ENCODE data around the gene AGXT2.
"Not testable (repeated sequence)": the region's sequence is repeated elsewhere in the genome, so short reads cannot be mapped to it uniquely, and the experiment has no call there.

AGXT2 gene

DNA sequence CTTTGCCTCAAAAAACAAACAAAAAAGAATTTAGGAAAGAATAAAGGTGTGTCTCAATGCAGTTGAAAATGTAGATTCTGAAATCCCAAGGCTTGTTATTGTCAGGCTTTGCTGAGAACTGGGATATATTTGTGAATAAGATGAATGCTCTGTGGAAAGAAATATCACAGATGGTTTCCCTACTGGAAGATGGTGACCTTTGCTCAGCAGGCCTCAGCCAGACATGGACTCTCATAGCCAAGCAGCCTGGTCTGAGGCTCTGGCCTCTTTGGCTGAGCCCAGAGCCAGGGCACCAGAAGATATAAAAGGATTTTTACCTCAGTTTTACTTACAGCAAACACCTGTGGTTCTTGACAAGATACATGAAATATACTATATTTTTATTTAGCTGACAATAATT lies 37.1 kb downstream of the AGXT2 start:
- DNase-seq, result no peak

DNA sequence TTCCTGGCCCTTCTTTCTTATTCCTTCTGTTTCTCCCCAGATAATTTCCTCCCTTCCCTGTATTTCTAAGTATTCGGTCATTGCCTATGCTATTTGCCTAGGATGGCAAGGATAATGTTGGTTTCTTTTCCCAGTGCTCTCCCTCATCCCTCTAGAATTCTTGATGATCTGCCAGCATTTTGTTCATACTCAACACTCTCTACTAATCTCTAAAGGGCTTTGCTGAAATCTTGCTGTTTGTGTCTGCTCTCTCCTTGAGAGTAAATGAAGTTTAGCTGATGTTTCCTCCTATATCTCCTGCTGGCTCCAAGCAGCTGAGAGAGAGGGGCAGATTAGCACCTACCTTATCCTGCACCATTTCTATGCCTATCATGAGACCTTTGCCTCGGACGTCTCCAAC lies 38.1 kb downstream of the AGXT2 start:
- DNase-seq, result no peak

DNA sequence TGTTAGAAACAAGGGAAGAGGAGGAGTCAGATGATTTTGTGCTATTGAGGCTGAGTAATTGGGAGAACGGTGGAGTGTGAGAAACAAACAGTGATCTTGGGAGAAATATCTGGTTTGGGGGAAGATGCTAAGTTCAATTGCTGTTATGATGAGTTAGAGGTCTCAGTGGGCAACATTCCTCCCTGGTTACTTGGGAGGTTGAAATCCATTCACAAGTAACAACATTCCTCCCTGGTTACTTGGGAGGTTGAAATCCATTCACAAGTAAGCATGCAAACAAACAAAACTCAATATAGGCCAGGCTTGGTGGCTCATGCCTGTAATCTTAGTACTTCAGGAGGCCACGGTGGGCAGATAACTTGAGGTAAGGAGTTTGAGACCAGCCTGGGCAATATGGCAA lies 38.7 kb downstream of the AGXT2 start:
- DNase-seq, result no peak

DNA sequence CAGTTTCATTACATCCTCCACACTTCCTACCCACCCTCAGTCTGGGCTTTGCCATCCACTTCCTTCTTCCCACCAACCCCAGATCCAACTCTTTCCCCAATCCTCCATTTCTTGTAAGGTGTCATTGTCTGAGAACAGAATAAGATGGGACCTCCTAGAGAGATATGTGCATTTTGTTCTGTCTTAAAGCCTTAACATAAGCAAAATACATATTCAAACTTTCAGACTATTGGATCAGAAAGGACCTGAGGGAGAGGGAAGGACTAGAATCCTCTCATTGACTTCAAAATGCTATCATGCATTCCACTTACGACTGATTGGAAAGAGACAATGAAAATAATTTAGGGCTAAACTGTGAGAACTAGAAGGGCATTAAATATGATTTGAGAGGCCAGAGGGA lies 43.0 kb downstream of the AGXT2 start:
- DNase-seq, result no peak

DNA sequence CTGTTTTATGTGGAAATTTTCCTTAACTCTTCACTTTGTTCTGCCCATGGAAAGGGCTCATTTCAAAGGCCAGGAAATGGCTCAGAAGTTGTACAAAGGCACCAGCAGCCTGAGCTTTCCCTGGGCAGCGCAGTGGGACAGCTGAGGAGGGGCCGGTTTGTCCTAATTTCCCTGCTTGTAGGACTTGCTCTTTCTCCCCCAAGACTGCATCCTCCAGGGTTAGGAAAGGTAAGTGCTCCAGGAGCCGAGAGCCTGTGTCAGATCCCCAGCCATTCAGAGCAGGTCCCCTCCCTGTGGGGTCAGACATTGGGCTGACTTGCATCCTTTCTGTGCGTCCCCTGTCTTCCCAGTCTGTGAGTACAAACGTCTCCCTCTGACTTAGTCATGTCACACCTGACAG lies 43.5 kb downstream of the AGXT2 start:
- no peak for DNase-seq

DNA sequence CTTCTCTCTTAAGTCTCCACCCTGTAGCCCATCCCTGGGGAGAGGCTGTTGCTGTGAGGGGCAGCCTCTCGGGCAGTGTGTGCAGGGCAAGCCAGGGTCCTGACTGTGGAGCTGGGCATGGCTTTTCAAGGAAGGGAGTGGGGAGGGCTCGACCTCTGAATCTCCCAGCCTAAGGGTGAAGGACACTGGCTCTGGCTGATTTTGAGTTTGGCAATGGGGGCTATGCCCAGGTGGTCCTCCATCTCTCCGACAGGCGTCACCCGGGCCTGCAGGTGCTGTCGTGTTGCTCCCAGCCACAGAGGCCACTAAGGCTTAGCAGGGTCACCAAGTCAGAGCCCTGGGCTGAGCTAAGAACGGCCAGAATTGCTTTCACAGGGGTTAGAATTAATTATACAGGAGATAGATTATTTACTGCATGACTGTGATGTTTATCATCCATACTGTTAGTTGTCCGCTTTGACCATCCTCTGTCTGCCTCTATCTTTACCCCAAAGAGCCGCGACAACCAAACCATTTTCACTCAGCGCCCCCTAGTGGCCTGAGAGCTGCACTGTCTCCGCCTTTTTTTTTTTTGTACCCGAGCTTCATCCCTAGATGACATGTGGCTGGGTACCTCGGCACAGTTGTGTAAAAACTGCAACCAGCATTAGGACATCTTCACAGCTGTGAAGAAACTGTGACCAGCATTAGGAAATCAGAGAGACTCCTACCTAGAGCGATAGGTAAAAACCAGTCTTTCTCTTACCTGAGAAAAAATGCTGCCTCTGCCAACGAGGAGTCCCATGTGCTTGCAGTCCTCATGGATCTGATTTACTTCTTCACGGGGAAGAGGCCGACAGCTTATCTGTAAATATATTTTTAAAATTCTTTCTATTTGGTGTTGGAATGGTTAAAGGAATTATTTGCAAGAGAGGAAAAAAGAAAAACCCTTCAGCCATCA lies 44.5 kb downstream of the AGXT2 start:
- DNase-seq, result peak; percentile 34 to 36

DNA sequence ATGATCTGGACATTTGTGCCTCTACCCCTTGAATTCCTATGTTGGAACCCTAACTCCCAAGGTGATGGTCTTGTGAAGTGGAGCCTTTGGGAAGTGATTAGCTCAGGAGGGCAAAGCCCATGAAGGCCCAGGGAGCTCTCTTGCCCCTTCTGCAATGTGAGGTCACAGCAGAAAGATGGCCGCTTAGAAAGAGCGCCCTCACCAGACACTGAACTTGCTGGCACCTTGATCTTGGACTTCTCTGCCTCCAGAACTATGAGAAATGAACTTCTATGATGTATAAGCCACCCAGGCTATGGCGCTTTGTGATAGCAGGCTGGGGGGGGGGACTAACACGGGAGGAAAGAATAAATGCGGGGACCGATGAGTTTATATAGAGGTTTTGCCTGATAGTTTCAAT lies 45.3 kb downstream of the AGXT2 start:
- no peak for DNase-seq

DNA sequence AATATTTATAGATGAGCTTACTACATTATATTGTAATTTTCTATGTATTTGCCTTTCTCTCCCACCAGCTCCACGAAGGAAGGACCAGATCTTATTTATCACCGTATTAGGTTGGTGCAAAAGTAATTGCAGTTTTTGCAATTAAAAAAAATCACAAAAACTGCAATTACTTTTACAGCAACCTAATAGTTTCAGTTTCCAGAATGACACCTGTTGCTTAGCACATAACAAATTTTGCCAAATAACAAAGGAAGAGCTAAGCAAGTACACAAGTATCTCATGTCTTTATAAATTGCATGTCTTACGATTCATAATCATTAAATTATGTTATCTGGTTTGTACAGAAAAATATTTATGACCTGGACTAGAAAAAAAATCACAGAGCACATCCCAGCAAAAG lies 45.9 kb downstream of the AGXT2 start:
- DNase-seq, result no peak

DNA sequence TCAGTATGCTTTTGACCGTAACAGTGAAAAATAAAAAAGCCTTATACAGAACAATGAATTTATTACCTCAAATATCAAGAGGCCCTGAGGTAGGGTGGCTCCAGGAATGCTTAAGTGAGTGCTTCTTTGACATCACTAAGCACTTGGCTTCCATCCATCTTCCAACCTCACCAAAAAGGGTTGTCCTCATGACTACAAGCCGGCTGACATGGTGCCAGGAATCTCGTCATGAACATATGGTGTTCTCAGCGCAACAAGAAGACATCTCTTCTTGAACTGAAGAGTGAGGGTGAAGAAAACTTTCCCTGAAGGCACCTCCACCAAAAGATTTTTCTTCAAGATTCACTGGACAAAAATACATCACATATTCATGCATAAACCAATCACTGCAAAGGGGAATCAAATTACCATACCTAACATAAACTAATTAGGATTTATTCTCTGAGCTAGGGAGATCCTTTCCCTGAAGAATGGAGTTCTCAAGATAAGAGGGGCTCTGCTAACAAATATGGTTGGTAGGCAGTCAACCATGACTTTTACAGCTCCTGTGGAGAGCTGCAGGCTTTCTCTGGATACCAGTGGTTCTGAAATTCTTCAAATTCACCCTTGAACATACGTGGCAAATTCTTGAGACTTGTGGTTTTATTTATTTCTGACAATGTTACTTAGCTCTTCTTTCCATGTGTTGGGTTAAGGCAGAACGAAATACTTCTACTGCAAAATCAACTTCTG lies 49.5 kb downstream of the AGXT2 start:
- no peak for DNase-seq

DNA sequence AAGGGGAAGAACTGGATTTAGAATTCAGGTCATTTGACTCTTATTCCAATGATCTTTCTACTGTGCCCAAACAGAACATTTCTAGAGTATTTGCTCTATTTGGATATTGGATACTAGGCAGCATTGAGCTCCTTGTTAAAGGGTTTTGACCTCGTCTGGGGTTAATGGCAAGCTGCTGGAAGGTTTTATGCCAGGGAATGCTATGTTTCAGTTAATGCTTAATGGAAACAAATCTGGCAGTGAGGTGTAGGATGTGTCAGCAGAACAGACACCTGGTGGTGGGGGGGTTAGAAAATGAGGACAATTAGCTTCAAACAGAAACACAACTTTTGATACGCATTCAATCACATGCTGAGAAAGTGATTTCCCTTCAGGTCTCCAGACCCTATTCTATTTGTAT lies 51.5 kb downstream of the AGXT2 start:
- no peak for DNase-seq

DNA sequence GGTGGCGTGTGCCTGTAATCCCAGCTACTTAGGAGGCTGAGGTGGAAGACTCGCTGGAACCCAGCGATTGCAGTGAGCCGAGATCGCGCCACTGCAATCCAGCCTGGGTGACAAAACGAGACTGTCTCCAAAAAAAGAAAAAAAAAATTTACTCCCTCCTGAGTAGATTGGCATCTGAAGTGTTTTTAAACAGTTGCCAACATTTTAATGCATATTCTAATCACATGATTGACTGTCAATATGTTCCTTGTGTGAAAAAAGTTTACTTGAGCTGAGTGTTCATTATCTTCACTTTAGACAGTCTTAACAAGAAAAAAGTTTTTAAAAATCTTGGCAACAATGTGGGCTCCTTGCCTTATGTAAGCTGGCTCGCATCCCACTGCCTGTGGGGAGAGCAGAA lies 53.8 kb downstream of the AGXT2 start:
- no peak for DNase-seq

DNA sequence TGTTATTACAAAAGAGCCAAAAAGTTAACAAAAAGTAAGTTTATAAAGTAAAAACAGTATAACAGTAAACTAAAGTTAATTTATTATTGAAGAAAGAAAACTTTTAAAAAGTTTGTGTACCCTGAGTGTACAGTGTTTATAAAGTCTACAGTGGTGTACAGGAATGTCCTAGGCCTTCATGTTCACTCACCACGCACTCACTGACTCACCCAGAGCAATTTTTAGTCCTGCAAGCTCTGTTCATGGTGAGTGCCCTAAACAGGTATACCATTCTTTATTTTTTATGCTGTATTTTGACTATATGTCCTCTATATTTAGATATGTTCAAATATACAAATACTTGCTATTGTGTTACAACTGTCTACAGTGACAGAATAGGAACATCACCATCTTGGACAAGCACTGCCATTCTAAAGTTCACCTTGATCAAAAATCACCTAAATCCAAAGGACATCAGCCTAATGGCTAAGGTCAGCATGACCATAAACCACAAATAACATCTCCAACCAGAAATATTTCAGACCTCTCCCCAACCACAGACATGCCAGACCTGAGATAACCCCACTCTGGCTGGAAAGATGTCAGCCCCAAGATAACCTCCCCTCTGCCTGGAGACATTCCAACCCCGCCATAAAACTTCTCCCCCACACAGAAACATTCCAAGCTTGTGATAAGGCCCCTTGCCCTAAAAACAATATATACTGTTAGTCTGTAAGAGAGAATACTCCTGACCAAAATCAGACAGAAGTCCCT lies 56.1 kb downstream of the AGXT2 start:
- DNase-seq, result no peak

DNA sequence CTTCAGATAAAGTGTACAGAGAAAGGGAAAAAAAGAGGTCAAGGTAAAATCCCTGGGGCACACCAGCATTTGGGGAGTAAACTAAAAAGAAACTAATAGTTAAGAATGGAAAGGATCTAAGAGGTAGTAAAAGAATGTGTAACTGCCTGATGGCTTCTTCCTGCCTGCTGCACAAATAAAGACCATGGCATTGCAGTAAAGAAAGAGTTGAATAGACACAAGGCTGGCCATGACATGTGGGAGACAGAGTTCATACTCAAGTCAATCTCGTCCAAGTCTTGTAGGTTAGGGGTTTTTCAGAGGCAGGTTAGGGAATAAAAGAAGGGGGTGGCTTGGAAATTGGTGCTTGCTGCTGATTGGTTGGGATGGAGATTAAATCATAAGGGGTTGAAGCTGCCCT lies 60.8 kb downstream of the AGXT2 start:
- DNase-seq, result no peak

DNA sequence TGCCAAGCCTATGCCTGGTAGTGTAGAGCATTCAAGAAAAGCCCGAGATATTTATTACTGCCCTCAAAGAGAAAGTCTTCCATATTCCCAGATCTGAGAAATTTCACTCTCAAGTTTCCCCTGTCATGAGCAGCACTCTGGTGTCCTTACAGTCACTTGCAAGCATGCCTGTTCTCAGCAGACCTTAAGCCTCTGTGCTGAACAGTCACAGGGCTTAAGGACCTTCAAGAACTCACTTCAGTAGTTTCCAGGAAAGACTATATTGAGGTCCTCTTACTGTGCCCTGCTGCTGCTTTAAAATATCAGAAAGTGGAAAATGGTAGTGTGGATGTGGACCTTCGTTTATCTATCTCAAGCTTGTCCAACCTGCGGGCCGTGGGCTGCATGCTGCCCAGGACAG lies 64.9 kb downstream of the AGXT2 start:
- no peak for DNase-seq

DNA sequence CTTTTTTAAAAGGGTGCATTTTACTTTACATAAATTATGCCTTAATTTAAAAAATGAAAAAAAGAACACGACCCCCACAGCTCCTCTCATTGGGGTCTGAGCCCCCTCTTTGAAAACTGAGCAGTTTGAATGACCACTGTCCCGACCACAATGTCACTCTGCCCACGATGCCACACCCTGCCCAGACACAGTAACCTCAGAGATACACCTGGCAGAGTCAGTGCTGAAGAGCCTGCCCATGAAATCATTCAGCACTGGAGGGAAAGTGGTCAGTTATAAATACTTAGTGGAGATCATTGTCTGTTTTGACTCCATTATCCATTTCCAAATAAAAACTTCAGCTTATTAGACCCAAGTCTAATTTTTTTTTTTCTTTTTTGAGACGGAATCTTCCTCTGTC lies 69.1 kb downstream of the AGXT2 start:
- no peak for DNase-seq

DNA sequence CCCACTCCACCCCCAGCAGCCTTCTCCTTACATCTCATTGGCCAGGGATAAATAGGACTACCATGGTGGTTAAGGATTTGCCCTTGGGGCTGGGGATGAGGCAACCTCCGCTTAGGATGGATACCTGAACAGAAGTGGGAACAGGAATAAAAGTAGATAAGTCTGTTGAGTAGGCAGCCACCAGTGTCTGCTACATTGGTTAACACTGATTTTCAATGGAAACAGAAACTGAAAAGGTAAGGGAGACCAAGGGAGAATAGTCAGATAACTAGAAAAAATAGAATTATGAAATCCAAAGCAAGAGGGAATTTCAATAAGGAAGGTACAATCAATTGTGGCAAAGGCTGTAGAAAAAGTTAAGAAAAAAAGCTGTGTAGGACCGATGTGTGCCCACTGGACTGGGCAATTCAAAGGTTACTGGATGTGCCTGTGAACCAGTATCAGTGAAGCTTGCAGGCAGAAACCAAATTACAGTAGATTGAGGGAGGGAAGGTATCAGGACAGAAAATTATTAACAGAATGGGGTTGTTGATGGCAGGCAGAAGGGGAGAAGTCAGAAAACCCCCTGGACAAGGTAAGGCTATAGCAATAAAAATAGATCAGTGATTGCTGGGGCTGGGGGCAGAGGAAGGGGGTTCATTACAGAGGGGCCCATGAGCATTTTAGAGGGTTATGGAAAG lies 69.7 kb downstream of the AGXT2 start:
- DNase-seq, result no peak

DNA sequence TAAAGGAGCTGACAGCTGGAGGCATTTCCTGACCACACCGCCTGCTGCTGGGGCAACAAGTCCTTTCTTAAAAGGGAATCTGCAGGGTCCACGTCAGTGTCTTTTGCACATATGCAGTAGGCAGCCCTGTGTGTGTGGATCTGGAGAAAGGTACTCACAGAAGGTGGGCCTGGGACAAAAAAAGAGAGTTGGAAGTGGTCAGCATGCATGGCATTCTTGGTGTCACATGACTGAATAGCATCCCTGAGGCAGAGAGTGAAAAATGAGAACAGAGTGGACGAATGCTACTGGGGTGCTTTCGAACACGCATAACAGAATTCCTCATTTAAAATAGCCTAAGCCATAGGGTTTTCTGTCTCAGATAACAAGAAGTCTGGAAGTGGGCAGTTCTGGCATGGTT lies 71.4 kb downstream of the AGXT2 start:
- DNase-seq, result no peak

DNA sequence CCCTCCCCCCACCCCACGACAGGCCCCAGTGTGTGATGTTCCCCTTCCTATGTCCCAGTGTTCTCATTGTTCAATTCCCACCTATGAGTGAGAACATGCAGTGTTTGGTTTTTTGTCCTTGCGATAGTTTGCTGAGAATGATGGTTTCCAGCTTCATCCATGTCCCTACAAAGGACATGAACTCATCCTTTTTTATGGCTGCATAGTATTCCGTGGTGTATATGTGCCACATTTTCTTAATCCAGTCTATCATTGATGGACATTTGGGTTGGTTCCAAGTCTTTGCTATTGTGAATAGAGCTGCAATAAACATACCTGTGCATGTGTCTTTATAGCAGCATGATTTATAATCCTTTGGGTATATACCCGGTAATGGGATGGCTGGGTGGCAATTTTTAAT lies 76.1 kb downstream of the AGXT2 start:
- not testable (repeated sequence) for DNase-seq

DNA sequence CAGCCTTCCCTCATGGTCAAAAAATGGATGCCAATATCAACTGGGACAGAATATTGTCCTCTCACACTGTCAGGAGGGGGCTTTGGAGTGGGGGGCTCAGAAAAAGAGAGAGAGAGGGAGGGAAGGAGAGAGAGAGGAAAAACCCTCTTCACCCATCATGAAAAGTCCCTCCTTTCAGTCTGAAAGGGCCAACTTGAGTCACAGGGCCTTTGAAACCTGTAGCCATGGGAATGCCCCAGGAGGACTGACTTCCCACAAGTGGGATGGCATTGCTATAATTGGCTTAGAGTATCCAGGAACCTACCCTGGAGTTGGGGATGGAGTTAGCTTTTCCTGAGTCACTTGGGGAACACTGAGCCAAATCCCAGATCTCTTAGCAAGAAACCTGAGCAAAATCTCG lies 77.2 kb downstream of the AGXT2 start:
- DNase-seq, result no peak

DNA sequence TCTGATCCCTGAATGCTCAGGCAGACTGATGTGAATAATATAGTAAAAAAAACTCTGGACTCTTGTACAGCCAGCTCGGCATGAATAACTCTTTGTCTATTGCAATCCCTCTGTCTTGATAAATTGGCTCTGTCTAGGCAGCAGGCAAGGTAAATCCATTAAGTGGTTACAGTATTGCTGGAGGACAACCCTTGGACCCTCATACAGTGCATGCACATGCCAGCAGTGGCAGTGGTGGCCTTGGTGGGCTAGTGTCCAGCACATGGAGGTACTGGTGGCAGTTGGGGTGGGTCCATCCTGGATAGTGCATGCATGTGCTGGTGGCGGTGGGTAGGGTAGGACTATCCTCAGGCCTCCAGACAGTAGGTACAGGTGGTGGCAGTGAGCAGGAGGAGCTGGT lies 79.5 kb downstream of the AGXT2 start:
- no peak for DNase-seq

DNA sequence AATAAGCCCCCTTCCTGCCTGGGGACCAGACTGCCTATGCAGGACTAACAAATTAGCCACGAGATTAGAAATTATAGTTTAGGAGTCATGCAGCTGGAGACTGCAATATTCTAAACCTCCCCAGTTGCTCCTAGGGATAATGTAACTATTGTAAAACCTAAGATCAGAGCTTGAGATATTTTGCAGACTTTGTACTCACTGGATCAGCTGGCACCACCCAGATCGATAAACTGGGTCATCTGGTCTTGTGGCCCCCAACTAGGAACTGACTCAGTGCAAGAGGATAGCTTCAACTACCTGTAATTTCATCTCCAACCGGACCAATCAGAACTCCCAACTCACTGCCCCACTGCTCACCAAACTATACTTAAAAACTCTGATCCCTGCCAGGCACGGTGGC lies 80.2 kb downstream of the AGXT2 start:
- DNase-seq, result no peak

DNA sequence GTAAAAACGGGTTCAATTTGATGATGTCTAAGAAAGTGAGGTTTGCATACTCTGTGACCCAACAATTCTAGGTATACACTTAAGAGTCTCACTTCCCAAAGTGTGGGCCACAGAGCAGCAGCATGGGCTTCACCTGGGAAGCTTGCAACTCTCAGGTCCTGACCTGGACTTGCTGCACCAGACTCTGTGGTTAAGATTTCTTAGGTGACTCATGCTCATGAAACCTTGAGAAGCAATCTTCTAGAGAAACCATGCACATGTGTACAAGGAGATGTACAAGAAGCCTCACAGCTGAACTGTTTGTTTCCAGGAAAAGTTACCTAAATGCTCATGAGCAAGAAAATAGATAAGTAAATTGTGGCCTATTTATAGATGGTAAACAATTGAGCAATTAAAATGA lies 88.4 kb downstream of the AGXT2 start:
- no peak for DNase-seq

Measured in AML-193 (cell line).